Smooth muscle cell (in vitro differentiated cells): ENCODE measurements around the gene ARHGEF26. TPM values are rescaled to one million over a fixed set of nuclear protein-coding genes. Genes with fewer than 3 reads are reported as not detected.

Experiments
- DNase-seq: peaks from one replicate; lab custom pipeline; 2025; ENCODE audit not compliant: unreplicated experiment; lab: John Stamatoyannopoulos, UW
- H2AFZ ChIP-seq: fragments of 200-600 bp; sonication (generic); 2 replicates; pipeline ENCODE4 v1.6.0; 2016; ENCODE audit warnings: antibody characterized with exemption, low read depth, mild to moderate bottlenecking
- H3F3A ChIP-seq: fragments of 200-600 bp; sonication (generic); 2 replicates; pipeline ENCODE4 v1.6.0; 2017; ENCODE audit warnings: antibody characterized with exemption, low read depth
- H3K27ac ChIP-seq: fragments of 200-600 bp; sonication (generic); 2 replicates; pipeline ENCODE4 v1.5.1; 2016; ENCODE audit warnings: low read depth, mild to moderate bottlenecking
- H3K27me3 ChIP-seq: fragments of 200-600 bp; sonication (generic); 2 replicates; pipeline ENCODE4 v1.6.1; 2016; ENCODE audit warnings: low read depth, mild to moderate bottlenecking
- H3K36me3 ChIP-seq: fragments of 200-600 bp; sonication (generic); 2 replicates; pipeline ENCODE4 v1.5.1; 2016; ENCODE audit warnings: low read depth
- H3K4me1 ChIP-seq: fragments of 200-600 bp; sonication (generic); 2 replicates; pipeline ENCODE4 v1.5.1; 2016; ENCODE audit warnings: low read depth
- H3K4me2 ChIP-seq: fragments of 200-600 bp; sonication (generic); 2 replicates; pipeline ENCODE4 v1.6.0; 2016; ENCODE audit warnings: mild to moderate bottlenecking
- H3K4me3 ChIP-seq: fragments of 200-600 bp; sonication (generic); 2 replicates; pipeline ENCODE4 v1.5.1; 2016; ENCODE audit warnings: mild to moderate bottlenecking
- H3K79me2 ChIP-seq: fragments of 200-600 bp; sonication (generic); 2 replicates; pipeline ENCODE4 v1.6.0; 2016; ENCODE audit warnings: low read depth, mild to moderate bottlenecking
- H3K9ac ChIP-seq: fragments of 200-600 bp; sonication (generic); 2 replicates; pipeline ENCODE4 v1.6.0; 2016; ENCODE audit warnings: low read depth
- H3K9me3 ChIP-seq: fragments of 200-600 bp; sonication (generic); replicated peaks from 2 replicates; pipeline ENCODE4 v1.5.1; 2016; ENCODE audit warnings: low read depth
- H4K20me1 ChIP-seq: fragments of 200-600 bp; sonication (generic); 2 replicates; pipeline ENCODE4 v1.6.0; 2016; ENCODE audit warnings: low read depth
- WGBS: methylation state at CpG from one replicate; pipeline ENCODE4 v1.1.7; 2016; ENCODE audit warnings: low lambda C conversion rate; 5-methylcytosine and 5-hydroxymethylcytosine counted together
- polyA plus RNA-seq: library from polyadenylated mRNA; unstranded; fragments of >200 nt; fragmentation: Nextera tagmentation; extraction: Ambion mirVana; gene quantifications from 2 replicates; pipeline ENCODE4 v1.2.1, GENCODE V29; 2016
- total RNA-seq: library from RNA; depleted of rRNA; stranded (reverse); fragments of >200 nt; gene quantifications from 2 replicates; pipeline ENCODE4 v1.2.3, GENCODE V29; 2014
- TF ChIP-seq, protein P1 (sequence below): fragments of 200-600 bp; sonication (generic); IDR thresholded peaks from 2 replicates; pipeline ENCODE4 v1.5.1; 2017; ENCODE audit warnings: borderline replicate concordance, mild to moderate bottlenecking, antibody characterized with exemption; ENCODE audit not compliant: insufficient read depth, poor library complexity, severe bottlenecking

ARHGEF26 gene
- total and polyA plus RNA-seq, 2 experiments from 2014 or later: 0.83 to 1.4 TPM

DNA sequence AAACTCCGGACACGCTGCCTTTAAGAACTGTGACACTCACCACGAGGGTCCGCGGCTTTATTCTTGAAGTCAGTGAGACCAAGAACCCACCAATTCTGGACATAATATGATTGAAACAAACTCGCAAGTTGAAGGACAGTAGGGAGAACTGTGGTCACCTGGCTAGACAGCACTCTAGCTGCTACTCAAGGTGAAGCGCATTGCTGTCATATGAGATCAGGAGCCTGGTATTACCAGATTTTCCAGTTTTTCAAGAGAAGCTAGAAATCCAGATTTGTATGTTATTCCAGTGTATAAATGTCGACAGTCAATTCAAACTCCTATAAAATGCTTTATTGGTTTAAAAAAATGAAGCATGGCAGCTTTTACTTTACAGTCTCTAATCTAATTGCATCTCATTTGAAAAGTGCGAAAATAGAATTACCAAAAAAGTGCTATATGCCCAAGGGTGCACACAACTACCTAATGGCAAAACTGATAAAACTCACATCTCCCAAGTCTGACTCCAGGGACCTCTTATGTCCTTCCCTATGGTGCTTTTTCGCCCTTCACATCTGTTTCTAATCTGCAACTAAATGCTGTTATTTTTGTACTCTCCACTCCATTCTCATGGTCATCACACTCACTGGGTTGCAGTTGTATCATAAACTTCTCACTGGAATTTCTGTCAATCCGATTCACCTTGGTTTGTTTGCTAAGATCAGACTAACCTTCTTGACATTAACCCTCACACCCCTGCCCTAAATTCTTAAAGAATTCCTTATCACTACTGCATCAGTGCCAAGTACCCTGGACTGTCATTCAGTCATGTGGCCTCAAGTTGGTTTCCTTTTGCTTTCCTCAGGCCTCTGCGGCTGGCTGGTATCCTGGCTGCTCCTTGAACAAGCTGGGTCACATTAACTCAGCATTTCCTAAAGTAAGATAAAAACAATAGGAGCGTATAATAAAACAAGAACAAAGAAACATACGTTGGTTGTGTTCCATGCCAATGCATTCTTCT lies 31.5 kb upstream of the ARHGEF26 start:
- Histone ChIP-seq H3K36me3 (no peaks in the 10 kb centered on the region), H3F3A (no peaks in the 10 kb centered on the region), H3K4me3 (no peak overlapping the region), H3K4me1 (no peaks in the 10 kb centered on the region), H3K4me2 (peak overlapping the region; percentile 15), H3K9ac (no peak overlapping the region), H3K27ac (peak overlapping the region; percentile 85), H3K9me3 (no peaks in the 10 kb centered on the region), H2AFZ (no peak overlapping the region), H4K20me1 (no peaks in the 10 kb centered on the region), H3K27me3 (no peaks in the 10 kb centered on the region), H3K79me2 (no peaks in the 10 kb centered on the region)
- TF ChIP-seq, protein P1, sequence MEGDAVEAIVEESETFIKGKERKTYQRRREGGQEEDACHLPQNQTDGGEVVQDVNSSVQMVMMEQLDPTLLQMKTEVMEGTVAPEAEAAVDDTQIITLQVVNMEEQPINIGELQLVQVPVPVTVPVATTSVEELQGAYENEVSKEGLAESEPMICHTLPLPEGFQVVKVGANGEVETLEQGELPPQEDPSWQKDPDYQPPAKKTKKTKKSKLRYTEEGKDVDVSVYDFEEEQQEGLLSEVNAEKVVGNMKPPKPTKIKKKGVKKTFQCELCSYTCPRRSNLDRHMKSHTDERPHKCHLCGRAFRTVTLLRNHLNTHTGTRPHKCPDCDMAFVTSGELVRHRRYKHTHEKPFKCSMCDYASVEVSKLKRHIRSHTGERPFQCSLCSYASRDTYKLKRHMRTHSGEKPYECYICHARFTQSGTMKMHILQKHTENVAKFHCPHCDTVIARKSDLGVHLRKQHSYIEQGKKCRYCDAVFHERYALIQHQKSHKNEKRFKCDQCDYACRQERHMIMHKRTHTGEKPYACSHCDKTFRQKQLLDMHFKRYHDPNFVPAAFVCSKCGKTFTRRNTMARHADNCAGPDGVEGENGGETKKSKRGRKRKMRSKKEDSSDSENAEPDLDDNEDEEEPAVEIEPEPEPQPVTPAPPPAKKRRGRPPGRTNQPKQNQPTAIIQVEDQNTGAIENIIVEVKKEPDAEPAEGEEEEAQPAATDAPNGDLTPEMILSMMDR: no peak
- DNase-seq: no peak
- WGBS: 68% methylated on average over 14 of the region's 14 CpGs

DNA sequence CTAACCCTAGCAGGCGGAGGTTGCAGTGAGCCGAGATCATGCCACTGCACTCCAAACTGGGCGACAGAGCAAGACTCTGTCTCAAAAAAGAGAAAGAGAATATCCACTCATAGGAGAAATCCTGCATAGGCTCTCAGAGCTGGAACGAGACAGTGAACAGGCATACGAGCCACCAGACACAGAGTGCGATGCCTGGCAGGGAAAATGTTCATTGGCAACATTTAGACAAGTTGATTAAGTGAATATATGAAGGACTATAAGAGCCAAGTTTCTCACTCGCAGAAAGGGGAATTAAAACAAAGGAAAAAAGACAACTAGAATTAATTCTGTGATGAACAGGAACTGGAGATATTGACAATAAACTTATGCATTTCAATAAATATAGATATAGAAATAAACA lies 27.1 kb upstream of the ARHGEF26 start:
- TF ChIP-seq, protein P1: no peak

DNA sequence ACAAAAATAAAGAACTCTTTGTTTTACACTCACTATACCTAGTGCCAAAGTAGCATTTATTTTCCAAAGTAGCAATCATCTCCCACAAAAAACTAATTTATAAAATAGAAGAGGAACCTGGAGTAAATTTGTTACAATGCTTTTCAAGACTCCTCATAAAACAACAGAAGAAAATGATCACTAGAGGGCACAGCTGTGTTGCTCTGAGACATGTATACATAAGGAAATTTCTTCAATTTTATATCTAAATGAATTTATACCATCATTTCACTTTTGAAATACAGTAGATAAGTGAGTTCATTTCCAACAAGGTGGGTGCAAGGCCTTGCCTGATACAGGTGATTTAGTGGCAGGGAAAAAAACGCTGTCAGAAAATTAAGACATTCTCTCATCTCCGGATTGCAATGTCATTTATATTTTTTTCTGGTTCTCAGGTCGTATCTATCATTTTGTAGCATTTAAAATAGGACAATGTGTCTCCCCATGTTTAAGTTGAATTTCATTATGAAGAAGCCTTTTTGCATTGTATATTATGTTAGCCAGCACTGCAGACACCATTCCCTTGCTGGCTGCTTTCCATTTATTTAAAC lies 25.3 kb upstream of the ARHGEF26 start:
- no peaks in the 10 kb centered on the region for H3K79me2 ChIP-seq
- H3K27me3 ChIP-seq: no peaks in the 10 kb centered on the region
- 88% methylated on average over 3 of the region's 3 CpGs for WGBS
- no peak overlapping the region for H2AFZ ChIP-seq
- no peaks in the 10 kb centered on the region for H3K36me3 ChIP-seq
- TF ChIP-seq, protein P1: peak; percentile 38
- H4K20me1 ChIP-seq: no peaks in the 10 kb centered on the region
- H3K27ac ChIP-seq: no peak overlapping the region
- no peak overlapping the region for H3K9ac ChIP-seq
- no peaks in the 10 kb centered on the region for H3F3A ChIP-seq
- no peaks in the 10 kb centered on the region for H3K9me3 ChIP-seq
- H3K4me3 ChIP-seq: no peak overlapping the region
- no peak for DNase-seq
- no peaks in the 10 kb centered on the region for H3K4me1 ChIP-seq
- no peak overlapping the region for H3K4me2 ChIP-seq

More for the DNA sequence above, 27.1 kb upstream of the ARHGEF26 start:
- Histone ChIP-seq H3K9me3 (no peaks in the 10 kb centered on the region), H3K79me2 (no peaks in the 10 kb centered on the region), H3K4me3 (no peak overlapping the region), H4K20me1 (no peaks in the 10 kb centered on the region), H2AFZ (no peak overlapping the region), H3K4me2 (no peak overlapping the region), H3K9ac (no peak overlapping the region), H3K27me3 (no peaks in the 10 kb centered on the region), H3K27ac (no peak overlapping the region), H3K36me3 (no peaks in the 10 kb centered on the region), H3F3A (no peaks in the 10 kb centered on the region), H3K4me1 (no peaks in the 10 kb centered on the region)
- WGBS: 92% methylated on average over 7 of the region's 7 CpGs
- no peak for DNase-seq
